HG03135 (cell line): ENCODE measurements around the gene CCDC82.
A peak's percentile ranks its signal among the peaks of the same experiment; 100 is the strongest.
"Not testable (repeated sequence)": the region's sequence is repeated elsewhere in the genome, so short reads cannot be mapped to it uniquely, and the experiment has no call there.

Experiments used
- ATAC-seq: cut with Tn5 transposase; IDR thresholded peaks from one replicate; pipeline ENCODE4 v1.9.1; 2021; ENCODE audit warnings: mild to moderate bottlenecking, moderate library complexity; ENCODE audit not compliant: unreplicated experiment

The CCDC82 gene

GRCh38 chr11:96389720-96390487 lies at the start of gene CCDC82, which contains the start of gene JRKL:
TSS of gene CCDC82 (minus strand) at chr11:96389912. CDS start at chr11:96384747, 5,165 bp downstream.
TSS of gene JRKL (plus strand) at chr11:96390013. CDS start at chr11:96390650, 637 bp downstream.
- ATAC-seq = peak; percentile 95

DNA sequence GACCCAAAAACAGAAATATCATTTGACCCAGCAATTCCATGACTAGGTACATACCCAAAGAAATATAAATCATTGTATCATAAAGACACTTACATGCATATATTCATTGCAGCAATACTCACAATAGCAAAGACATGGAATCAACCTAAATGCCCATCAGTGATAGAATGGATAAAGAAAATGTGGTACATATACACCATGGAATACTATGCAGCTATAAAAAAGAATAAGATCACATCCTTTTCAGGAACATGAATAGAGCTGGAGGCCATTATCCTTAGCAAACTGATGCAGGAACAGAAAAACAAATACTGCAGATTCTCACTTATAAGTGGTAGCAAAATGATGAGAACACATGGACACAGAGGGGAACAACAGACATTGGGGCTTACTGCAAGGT lies 42.9 kb upstream of the CCDC82 start:
- not testable (repeated sequence) for ATAC-seq

DNA sequence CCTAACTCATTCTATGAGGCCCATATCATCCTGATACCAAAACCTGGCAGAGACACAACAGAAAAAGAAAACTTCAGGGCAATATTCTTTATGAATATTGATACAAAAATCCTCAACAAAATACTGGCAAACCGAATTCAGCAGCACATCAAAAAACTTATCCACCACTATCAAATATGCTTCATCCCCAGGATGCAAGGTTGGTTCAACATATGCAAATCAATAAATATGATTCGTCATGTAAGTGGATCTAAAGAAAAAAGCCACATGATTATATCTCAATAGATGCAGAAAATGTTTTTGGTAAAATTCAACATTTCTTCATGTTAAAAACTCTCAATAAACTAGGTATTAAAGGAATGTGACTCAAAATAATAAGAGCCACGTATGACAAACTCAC lies 41.0 kb upstream of the CCDC82 start:
- ATAC-seq = no peak

- ATAC-seq = no peak
Observed at GRCh38 chr11:96424693-96425092, 35.0 kb upstream of the CCDC82 start.

GRCh38 chr11:96413408-96413807 lies 23.7 kb upstream of the CCDC82 start:
- no peak for ATAC-seq

DNA sequence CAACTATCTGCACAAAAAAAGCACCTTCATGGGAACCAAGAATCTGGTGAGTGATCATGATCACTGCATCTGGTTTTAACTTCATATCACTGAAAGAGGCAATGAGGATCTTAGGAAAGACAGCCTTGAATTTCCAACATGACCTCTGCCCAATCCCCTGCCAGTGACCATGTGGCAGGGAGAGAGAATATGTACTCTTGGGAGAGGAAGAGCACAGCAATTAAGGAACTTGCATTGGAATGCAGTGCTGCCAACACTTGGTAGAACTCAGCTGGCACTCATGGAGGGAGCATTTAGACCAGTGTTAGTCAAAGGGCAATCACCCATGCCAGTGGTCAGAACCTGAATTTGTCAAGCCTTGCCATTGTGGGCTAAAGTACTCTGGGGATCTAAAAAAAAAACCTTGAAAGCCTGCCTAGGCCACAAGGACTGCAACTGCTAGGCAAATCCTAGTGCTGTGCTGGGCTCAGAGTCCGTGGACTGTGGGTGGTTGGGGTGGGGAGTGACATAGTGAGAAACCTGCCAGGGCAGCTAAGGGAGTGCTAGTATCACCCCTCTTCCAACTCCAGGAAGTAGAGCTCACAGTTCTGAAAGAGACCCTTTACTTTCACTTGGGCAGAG lies 23.2 kb upstream of the CCDC82 start:
- no peak for ATAC-seq

DNA sequence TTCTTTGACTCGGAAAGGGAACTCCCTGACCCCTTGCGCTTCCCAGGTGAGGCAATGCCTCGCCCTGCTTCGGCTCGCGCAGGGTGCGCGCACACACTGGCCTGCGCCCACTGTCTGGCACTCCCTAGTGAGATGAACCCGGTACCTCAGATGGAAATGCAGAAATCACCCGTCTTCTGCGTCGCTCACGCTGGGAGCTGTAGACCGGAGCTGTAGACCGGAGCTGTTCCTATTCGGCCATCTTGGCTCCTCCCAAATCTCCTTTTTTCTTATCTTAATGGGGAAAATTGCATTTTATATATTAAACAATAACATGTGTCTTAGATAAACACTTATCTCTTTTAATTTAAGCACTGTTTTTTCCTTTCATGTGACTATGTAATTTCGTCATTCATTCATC lies 21.7 kb upstream of the CCDC82 start:
- ATAC-seq = not testable (repeated sequence)

DNA sequence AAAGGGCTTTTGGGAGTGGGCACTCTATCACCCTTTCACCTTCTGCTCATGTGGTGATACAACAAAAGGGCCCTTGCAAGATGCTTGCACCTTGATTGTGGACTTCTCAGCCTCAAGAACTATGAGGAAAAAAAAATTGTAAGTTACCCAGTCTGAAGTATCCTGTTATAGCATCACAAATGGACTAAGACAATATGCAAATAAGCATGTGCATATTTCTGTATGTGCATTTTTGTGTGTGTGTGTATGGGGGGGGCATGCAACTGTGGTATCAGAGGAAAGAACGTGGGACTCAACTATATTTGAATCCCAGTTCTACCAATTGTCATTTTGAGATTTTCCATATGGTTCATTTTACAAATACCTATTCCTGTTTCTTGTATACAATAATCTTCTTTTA lies 11.0 kb upstream of the CCDC82 start:
- ATAC-seq = no peak

- no peak for ATAC-seq
Observed at GRCh38 chr11:96397863-96398262, 8.2 kb upstream of the CCDC82 start.

DNA sequence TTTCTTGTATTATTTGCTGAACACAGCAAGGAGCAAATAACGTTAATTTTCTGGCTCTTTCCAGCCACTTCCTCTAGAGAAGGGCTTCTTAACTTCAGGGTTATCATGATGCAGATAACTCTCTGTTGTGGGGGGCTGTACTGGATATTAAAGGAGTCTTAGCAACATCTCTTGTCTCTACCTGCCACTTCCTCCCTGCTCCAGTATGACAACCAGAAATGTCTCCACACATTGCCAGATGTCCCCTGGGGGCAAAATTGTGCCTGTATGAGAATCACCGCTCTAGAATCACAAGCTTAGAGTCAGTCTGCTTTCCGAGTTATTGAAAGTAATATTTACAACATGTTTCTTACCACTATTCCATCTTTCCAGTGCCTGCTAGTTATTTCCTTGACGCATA lies 6.9 kb upstream of the CCDC82 start:
- no peak for ATAC-seq

DNA sequence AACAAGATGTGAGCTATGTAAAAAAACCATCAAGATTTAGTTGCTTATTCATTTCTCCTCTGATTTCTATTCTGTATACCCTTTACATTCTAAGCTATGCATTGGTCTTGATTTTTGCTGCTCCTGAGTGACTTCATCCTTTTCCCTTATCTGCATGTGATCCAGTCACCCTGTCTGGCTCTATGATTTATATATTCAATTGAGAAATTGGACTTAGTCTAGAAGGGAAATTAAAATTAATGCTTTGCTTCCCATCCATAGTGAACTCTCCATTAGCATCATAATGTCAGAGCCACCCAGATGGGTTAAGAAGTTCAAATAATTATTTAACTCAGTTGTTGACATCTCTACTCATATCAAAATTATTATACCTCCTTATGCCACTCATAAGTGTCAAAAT lies 5.1 kb upstream of the CCDC82 start:
- ATAC-seq = no peak

DNA sequence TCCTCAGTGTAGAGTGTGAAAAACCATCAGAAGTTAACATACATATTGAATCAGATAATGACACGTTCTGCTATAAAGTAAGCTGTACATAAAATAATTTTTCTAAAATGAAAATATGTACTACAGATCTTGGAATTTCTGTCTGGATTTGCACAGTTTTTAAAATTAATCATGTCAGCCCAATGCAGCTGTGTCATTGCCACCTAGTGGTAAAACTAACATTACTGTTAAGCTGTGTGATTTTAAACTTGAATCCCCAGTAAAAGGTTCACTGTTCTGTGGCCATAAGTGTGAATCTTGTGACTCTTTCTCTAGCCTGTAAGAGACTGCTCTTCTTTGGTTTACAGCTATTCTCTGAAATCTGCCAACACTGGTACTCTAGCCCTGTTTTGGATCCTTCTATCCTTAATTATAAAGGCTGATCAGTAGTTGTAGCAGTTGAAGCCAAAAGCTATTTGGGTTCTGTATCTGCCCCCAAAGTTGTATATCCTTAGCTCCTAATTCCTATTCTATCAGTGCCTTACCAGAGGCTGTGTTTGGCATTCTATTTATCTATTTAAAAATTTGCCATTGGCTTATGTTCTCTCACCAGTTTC lies 4.1 kb upstream of the CCDC82 start:
- no peak for ATAC-seq

- ATAC-seq = no peak
Observed at GRCh38 chr11:96391698-96392307, 2.1 kb upstream of the CCDC82 start.

DNA sequence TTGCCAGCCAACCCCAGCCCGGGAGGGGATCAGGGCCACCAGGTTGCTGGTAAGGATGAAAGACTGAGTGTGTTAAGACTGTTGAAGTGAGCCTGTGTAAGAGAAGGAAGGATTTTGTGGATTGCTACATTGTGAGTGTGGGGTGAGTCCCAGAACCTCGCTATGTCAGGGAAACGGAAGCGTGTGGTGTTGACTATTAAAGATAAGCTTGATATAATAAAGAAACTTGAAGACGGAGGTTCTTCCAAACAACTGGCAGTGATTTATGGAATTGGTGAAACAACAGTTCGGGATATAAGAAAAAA lies 728 bp upstream of the CCDC82 start:
- no peak for ATAC-seq

DNA sequence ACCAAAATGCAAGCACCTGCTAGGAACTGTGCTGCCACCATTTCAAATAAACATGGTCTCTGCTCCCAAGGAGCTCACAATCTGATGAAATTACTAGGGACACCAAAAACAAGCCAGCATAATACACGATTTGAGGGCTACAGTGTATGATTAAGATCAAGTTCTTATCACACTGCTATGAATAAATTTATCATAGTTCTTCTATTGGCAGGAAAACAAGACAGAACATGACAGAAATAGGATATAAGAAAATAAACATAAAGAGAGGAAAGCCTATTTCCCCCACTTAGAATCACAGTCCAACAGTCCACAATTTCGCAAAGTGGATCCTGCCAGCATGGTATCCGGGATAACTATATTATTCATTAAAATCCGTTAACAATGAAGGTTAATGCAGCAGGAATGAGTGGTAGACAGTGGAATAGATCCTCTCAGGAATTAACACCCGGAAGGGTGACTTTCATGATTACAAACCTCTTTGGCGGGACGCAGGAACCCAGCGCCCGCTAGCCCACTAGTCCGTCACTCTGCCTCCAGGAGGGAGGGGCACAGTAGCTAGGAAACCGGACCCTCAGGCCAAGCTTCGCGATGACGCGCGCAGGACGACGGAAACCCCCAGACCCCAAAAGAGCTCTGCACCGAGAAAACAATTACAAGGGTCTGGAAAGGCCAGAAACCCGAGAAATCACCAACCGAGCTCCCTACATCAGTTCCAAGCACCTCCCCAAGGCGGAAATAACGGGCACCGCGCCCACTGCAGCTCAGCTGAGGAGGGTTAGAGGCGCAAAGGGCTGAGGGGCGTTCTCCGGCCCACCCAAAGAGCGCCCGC lies 607 bp downstream of the CCDC82 start:
- ATAC-seq = peak; percentile 51

GRCh38 chr11:96385187-96385586 lies 4.5 kb downstream of the CCDC82 start:
- ATAC-seq = no peak

- no peak for ATAC-seq
Observed at GRCh38 chr11:96384156-96384555, 5.6 kb downstream of the CCDC82 start.

DNA sequence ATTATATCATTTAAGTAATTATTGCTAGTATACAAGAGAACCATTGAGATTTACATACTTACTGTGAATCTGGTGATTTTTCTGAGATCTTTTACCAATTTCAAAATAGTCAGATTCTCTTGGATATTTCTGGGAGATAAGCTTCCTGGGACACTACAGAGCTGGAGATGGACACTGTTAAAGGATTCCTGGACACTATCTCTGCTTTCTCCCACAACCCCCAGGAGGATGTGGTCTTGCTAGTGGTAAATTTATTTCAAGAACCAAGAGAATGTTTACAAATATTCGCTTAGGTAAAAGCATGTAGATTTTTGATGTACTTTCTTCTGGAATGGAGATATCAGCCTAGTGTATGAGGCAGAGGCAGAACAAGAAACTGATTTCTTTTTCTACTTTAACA lies 12.9 kb downstream of the CCDC82 start:
- ATAC-seq = no peak

DNA sequence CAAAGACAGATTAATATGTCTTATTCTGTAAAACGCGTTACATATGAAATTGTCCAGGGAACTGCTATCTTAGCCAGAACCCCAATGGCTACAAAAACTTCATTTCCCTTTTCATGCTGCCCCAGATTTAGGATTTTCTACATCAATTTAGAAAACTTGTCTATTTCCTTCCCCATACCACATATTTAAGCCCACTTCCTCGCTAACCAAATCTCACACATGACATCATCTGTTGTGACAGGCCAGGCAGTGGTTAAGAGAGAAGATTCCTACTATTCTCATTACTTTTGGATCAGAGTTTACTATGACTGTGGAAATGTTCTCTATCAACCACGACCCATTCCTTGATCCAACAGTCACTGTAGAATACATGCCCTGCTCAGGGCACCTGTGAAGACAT lies 15.9 kb downstream of the CCDC82 start:
- ATAC-seq = no peak

- no peak for ATAC-seq
Observed at GRCh38 chr11:96367342-96367741, 22.4 kb downstream of the CCDC82 start.

GRCh38 chr11:96366024-96366423 lies 23.7 kb downstream of the CCDC82 start:
- no peak for ATAC-seq
